SK-N-SH (cell line): ENCODE results near the gene TFDP2. TPM values are rescaled to one million over a fixed set of nuclear protein-coding genes. Genes with fewer than 3 reads are reported as not detected.

Experiments used
- CTCF ChIA-PET: fragments of 300-600, 350-600 bp; formaldehyde crosslinking; extraction: SDS; loops from one replicate; lab custom pipeline; 2021; lab: Yijun Ruan, JAX
- POLR2A ChIA-PET: fragments of 350-600 bp; sonication (Branson Sonifier 250); formaldehyde crosslinking; extraction: SDS; loops from one replicate; lab custom pipeline; 2020; ENCODE audit warnings: antibody characterized with exemption, inconsistent platforms; lab: Yijun Ruan, JAX
- DNase-seq: peaks from one replicate; pipeline ENCODE4 v3.0.0; 2012
- H2AFZ ChIP-seq: fragments of 200-600 bp; sonication (generic); 2 replicates; pipeline ENCODE4 v1.8.1; 2016; ENCODE audit warnings: antibody characterized with exemption, mild to moderate bottlenecking, low read depth
- H3F3A ChIP-seq: fragments of 200-600 bp; sonication (generic); replicated peaks from 2 replicates; pipeline ENCODE3; 2016; ENCODE audit warnings: antibody characterized with exemption, mild to moderate bottlenecking; ENCODE audit not compliant: insufficient read depth
- H3K27ac ChIP-seq, 2 experiments: fragments of 200-500 bp in 1 of 2; fragments of 200-600 bp in 1 of 2; sonication (Bioruptor generic) in 1 of 2; sonication (generic), shearing (Covaris generic) in 1 of 2; 2 replicates each; pipeline versions ENCODE4 v1.5.1 to v1.6.1; 2014 to 2016; ENCODE audit warnings: low read depth in 2 of 2, inconsistent platforms in 1 of 2, low read length in 1 of 2, mild to moderate bottlenecking in 1 of 2, mixed read lengths in 1 of 2
- H3K27me3 ChIP-seq: fragments of 200-600 bp; sonication (generic), shearing (Covaris generic); 2 replicates; pipeline ENCODE4 v1.6.1; 2016; ENCODE audit warnings: mixed run types; ENCODE audit not compliant: insufficient read depth
- H3K36me3 ChIP-seq, 2 experiments: fragments of 200-500 bp in 1 of 2; fragments of 200-600 bp in 1 of 2; sonication (Bioruptor generic) in 1 of 2; sonication (generic) in 1 of 2; replicated peaks in 1 of 2; 2 replicates each; pipeline versions ENCODE3 to v1.5.1; 2014 to 2016; ENCODE audit warnings: low read length in 1 of 2, mild to moderate bottlenecking in 1 of 2; ENCODE audit not compliant: insufficient read depth in 2 of 2, control insufficient read depth in 1 of 2
- H3K4me1 ChIP-seq, 2 experiments: fragments of 200-500 bp in 1 of 2; fragments of 200-600 bp in 1 of 2; sonication (Bioruptor generic) in 1 of 2; sonication (generic), shearing (Covaris generic) in 1 of 2; 2 replicates each; pipeline versions ENCODE4 v1.5.1 to v1.6.1; 2014 to 2016; ENCODE audit warnings: low read depth in 1 of 2, low read length in 1 of 2, mixed run types in 1 of 2; ENCODE audit not compliant: insufficient read depth in 2 of 2, control insufficient read depth in 1 of 2
- H3K4me2 ChIP-seq: fragments of 200-600 bp; sonication (generic), shearing (Covaris generic); 2 replicates; pipeline ENCODE4 v1.6.1; 2017; ENCODE audit warnings: mixed run types
- H3K4me3 ChIP-seq, 2 experiments: fragments of 200-500 bp in 1 of 2; fragments of 200-600 bp in 1 of 2; sonication (Bioruptor generic) in 1 of 2; sonication (generic), shearing (Covaris generic) in 1 of 2; 2 replicates each; pipeline versions ENCODE4 v1.5.1 to v1.8.1; 2014 to 2016; ENCODE audit warnings: low read depth in 2 of 2, inconsistent platforms in 1 of 2, low read length in 1 of 2, mild to moderate bottlenecking in 1 of 2, mixed read lengths in 1 of 2, moderate library complexity in 1 of 2
- H3K79me2 ChIP-seq: fragments of 200-600 bp; sonication (generic); 2 replicates; pipeline ENCODE4 v1.8.1; 2017; ENCODE audit warnings: mild to moderate bottlenecking; ENCODE audit not compliant: insufficient read depth
- H3K9ac ChIP-seq: fragments of 200-600 bp; sonication (generic); 2 replicates; pipeline ENCODE4 v1.6.1; 2017; ENCODE audit warnings: mixed run types
- H3K9me2 ChIP-seq: fragments of 200-600 bp; sonication (generic); 2 replicates; pipeline ENCODE4 v1.6.1; 2017; ENCODE audit warnings: mixed run types
- H3K9me3 ChIP-seq: fragments of 200-600 bp; sonication (generic); 2 replicates; pipeline ENCODE4 v1.6.1; 2017; ENCODE audit warnings: mixed run types, mild to moderate bottlenecking, moderate library complexity
- H4K20me1 ChIP-seq: fragments of 200-600 bp; sonication (generic); 2 replicates; pipeline ENCODE4 v1.6.1; 2017; ENCODE audit warnings: mild to moderate bottlenecking, mixed run types; ENCODE audit not compliant: insufficient read depth
- EZH2phosphoT487 ChIP-seq: fragments of 200-600 bp; sonication (generic); IDR thresholded peaks from 2 replicates; pipeline ENCODE4 v1.6.1; 2017; ENCODE audit warnings: low read depth, mixed run types, mild to moderate bottlenecking, antibody characterized with exemption, moderate library complexity, borderline replicate concordance
- FOXJ3 ChIP-seq: sonication (generic); formaldehyde crosslinking; IDR thresholded peaks from 2 replicates; pipeline ENCODE4 v1.5.1; 2020; ENCODE audit warnings: mild to moderate bottlenecking, missing genetic modification reagents
- FOXM1 ChIP-seq: IDR thresholded peaks from 2 replicates; pipeline ENCODE4 v1.4.0; 2012; ENCODE audit warnings: low read depth, mild to moderate bottlenecking
- GABPA ChIP-seq: IDR thresholded peaks from 2 replicates; pipeline ENCODE4 v1.4.0; 2012; ENCODE audit warnings: low read depth, mild to moderate bottlenecking
- GATA2 ChIP-seq: sonication (generic); formaldehyde crosslinking; IDR thresholded peaks from 2 replicates; pipeline ENCODE4 v1.5.0; 2020; ENCODE audit warnings: mild to moderate bottlenecking, missing genetic modification reagents
- JUND ChIP-seq: IDR thresholded peaks from 2 replicates; pipeline ENCODE4 v1.4.0; 2012
- MEF2A ChIP-seq: IDR thresholded peaks from 2 replicates; pipeline ENCODE4 v1.4.0; 2012; ENCODE audit warnings: low read depth, borderline replicate concordance
- NFIC ChIP-seq: IDR thresholded peaks from 2 replicates; pipeline ENCODE4 v1.4.0; 2012; ENCODE audit warnings: borderline replicate concordance
- NRF1 ChIP-seq: IDR thresholded peaks from 2 replicates; pipeline ENCODE4 v1.6.1; 2012; ENCODE audit warnings: low read depth, mild to moderate bottlenecking, low read length
- POLR2AphosphoS5 ChIP-seq: IDR thresholded peaks from 2 replicates; pipeline ENCODE4 v1.6.1; 2012; ENCODE audit warnings: low read depth, low read length
- RAD21 ChIP-seq: IDR thresholded peaks from 2 replicates; pipeline ENCODE4 v1.6.1; 2012; ENCODE audit warnings: mild to moderate bottlenecking, low read length
- RFX5 ChIP-seq: IDR thresholded peaks from 2 replicates; pipeline ENCODE4 v1.6.1; 2012; ENCODE audit warnings: mild to moderate bottlenecking, improper control_type of control experiment, low read length
- RXRA ChIP-seq: IDR thresholded peaks from 2 replicates; pipeline ENCODE4 v1.4.0; 2012; ENCODE audit warnings: low read depth, mild to moderate bottlenecking, borderline replicate concordance
- SIN3A ChIP-seq: IDR thresholded peaks from 2 replicates; pipeline ENCODE4 v1.6.1; 2012; ENCODE audit warnings: low read depth, mild to moderate bottlenecking, low read length, moderate library complexity, borderline replicate concordance
- TAF1 ChIP-seq: IDR thresholded peaks from 2 replicates; pipeline ENCODE4 v1.6.1; 2012; ENCODE audit warnings: low read depth, mild to moderate bottlenecking, low read length, moderate library complexity, borderline replicate concordance
- YY1 ChIP-seq: IDR thresholded peaks from 2 replicates; pipeline ENCODE4 v1.4.0; 2012; ENCODE audit warnings: low read depth, mild to moderate bottlenecking
- WGBS: methylation state at CpG from one replicate; pipeline ENCODE4 v1.1.6; 2017; ENCODE audit warnings: low lambda C conversion rate; 5-methylcytosine and 5-hydroxymethylcytosine counted together
- polyA plus RNA-seq, 3 experiments: library from polyadenylated mRNA; depleted of rRNA; stranded (reverse); fragments of >200 nt; gene quantifications; 2 replicates each; pipeline ENCODE4 v1.2.3, GENCODE V29; 2012
- TF ChIP-seq, protein P1 (sequence below): IDR thresholded peaks from 2 replicates; pipeline ENCODE4 v1.4.0; 2012; ENCODE audit warnings: low read depth, borderline replicate concordance
- TF ChIP-seq, protein P2 (sequence below): fragments of 150-350 bp; IDR thresholded peaks from 2 replicates; pipeline ENCODE4 v1.6.1; 2016; ENCODE audit warnings: mild to moderate bottlenecking, low read depth, low read length

Gene TFDP2
- polyA plus RNA-seq, 1 of the 3 experiments (the other 2 are of a cell fraction), result 8.6 TPM

DNA sequence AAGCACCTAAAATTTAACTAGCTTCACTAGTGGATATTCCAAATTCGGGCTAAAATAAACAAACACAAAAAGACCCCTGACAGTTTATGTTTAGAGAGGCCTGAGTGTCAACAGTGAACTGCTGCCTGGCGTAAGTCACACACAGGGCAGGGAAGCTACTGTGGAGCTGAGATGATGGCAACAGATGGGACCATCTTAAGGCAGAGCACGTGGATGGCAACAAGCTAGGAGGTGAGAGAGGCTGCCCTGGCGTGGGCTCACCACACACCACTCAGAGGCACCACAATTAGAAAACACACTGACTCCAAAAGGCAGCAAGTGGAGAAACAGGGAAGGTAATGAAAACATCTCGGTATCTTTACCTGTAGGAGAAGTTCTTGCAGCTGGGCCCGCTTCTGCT lies 179.6 kb downstream of the TFDP2 start:
- DNase-seq, result no peak
- Histone ChIP-seq H3K27ac (no peak overlapping the region), H3K36me3 (peaks cover 3 to 5% of the 10 kb centered on the region in 2 experiments), H3K9ac (no peak overlapping the region), H3F3A (no peaks in the 10 kb centered on the region), H3K27me3 (no peaks in the 10 kb centered on the region), H3K9me2 (no peaks in the 10 kb centered on the region), H3K79me2 (no peaks in the 10 kb centered on the region), H3K4me2 (no peak overlapping the region), H3K4me3 (no peak overlapping the region), H4K20me1 (no peaks in the 10 kb centered on the region), H2AFZ (no peak overlapping the region), H3K9me3 (no peaks in the 10 kb centered on the region), H3K4me1 (no peaks in the 10 kb centered on the region)
- TF ChIP-seq FOXM1, result no peak
- no peak for TF ChIP-seq NFIC
- TF ChIP-seq POLR2AphosphoS5, result no peak
- no peak for TF ChIP-seq RFX5
- no peak for TF ChIP-seq RAD21
- TF ChIP-seq MEF2A, result no peak
- no peak for TF ChIP-seq RXRA
- no peak for TF ChIP-seq TAF1
- no peak for TF ChIP-seq JUND
- TF ChIP-seq, protein P1, sequence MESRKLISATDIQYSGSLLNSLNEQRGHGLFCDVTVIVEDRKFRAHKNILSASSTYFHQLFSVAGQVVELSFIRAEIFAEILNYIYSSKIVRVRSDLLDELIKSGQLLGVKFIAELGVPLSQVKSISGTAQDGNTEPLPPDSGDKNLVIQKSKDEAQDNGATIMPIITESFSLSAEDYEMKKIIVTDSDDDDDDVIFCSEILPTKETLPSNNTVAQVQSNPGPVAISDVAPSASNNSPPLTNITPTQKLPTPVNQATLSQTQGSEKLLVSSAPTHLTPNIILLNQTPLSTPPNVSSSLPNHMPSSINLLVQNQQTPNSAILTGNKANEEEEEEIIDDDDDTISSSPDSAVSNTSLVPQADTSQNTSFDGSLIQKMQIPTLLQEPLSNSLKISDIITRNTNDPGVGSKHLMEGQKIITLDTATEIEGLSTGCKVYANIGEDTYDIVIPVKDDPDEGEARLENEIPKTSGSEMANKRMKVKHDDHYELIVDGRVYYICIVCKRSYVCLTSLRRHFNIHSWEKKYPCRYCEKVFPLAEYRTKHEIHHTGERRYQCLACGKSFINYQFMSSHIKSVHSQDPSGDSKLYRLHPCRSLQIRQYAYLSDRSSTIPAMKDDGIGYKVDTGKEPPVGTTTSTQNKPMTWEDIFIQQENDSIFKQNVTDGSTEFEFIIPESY, result no peak
- no peak for TF ChIP-seq EZH2phosphoT487
- no peak for TF ChIP-seq YY1
- TF ChIP-seq GATA2, result no peak
- no peak for TF ChIP-seq FOXJ3 (CRISPR knock-in tag)
- no peak for TF ChIP-seq GABPA
- no peak for TF ChIP-seq SIN3A
- TF ChIP-seq, protein P2, sequence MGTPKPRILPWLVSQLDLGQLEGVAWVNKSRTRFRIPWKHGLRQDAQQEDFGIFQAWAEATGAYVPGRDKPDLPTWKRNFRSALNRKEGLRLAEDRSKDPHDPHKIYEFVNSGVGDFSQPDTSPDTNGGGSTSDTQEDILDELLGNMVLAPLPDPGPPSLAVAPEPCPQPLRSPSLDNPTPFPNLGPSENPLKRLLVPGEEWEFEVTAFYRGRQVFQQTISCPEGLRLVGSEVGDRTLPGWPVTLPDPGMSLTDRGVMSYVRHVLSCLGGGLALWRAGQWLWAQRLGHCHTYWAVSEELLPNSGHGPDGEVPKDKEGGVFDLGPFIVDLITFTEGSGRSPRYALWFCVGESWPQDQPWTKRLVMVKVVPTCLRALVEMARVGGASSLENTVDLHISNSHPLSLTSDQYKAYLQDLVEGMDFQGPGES, result no peak
- TF ChIP-seq NRF1, result no peak
- POLR2A ChIA-PET, result no interaction called here
- CTCF ChIA-PET, result interaction anchor here (1.2 to 1.6 kb wide), 2 partner anchors 8 to 310 kb away, joined by 3 to 4 read pairs; no protein-coding TSS in a partner anchor
- WGBS, result 91% methylated on average over 6 of the region's 6 CpGs
